ENCODE results near the gene SP9. TPM values are rescaled to one million over a fixed set of nuclear protein-coding genes. Genes with fewer than 3 reads are reported as not detected.

Gene SP9
- total and polyA plus RNA-seq, 9 of the 15 experiments (the other 6 are each of a cell fraction or from before 2014, with no cell fraction given): 0.04 to 0.23 (median 0.11) TPM; not detected in 3

DNA sequence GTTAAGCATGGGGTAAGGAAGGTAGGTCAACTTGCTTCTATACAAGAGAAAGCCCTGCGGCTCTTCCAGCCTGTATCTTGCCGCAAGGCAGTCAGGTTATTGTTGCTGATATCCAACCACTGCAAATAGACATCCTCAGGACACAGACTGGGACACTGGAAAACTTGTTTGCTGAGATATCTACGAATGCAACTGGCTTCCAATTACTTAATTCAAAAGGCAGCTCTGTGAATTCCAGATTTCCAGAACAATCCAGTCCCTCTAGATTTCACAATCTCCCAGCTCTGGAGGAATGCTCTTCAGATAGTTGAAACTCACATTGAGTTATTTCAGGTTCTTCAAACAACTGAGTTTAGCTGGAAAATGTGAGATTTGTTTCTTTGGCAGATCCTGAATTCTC is 34.6 kb upstream of the SP9 start:
- FAIRE-seq (no peak), DNase-seq (ENCODE audit: extremely low read depth in 1 of 4, low spot score in 3 of 4) (no peak), ATAC-seq (peak; percentile 46; the same call in 1 of the 3 replicates)
- Histone ChIP-seq H3K27ac (ENCODE audit: extremely low read depth, low read depth, low read length) (no peak overlapping the region), H3K36me3 (ENCODE audit: control insufficient read depth, insufficient read depth, low read length) (no peaks in the 10 kb centered on the region), H3K27me3 (ENCODE audit: control insufficient read depth in 2 of 2, insufficient read depth in 2 of 2, low read length in 2 of 2) (peaks cover 17 to 50% of the 10 kb centered on the region in 2 experiments), H3K9me1 (ENCODE audit: control insufficient read depth, insufficient read depth, low read length) (no peaks in the 10 kb centered on the region), H3K4me1 (replicated peaks in 1 of 2; ENCODE audit: control insufficient read depth in 2 of 2, insufficient read depth in 2 of 2, low read length in 2 of 2) (no peaks in the 10 kb centered on the region), H3K4me3 (no peak overlapping the region), H2AFZ (ENCODE audit: low read depth, low read length) (no peak overlapping the region), H3K79me2 (ENCODE audit: control insufficient read depth, insufficient read depth, low read length) (no peaks in the 10 kb centered on the region), H3K9me3 (replicated peaks; ENCODE audit: control insufficient read depth, insufficient read depth, low read depth, low read length) (no peaks in the 10 kb centered on the region), H3K9ac (ENCODE audit: insufficient read depth in 1 of 2, low read depth in 2 of 2, low read length in 2 of 2) (no peak overlapping the region), H4K20me1 (replicated peaks; ENCODE audit: control insufficient read depth, insufficient read depth, low read length) (no peaks in the 10 kb centered on the region), H3K4me2 (ENCODE audit: insufficient read depth, low read length) (no peak overlapping the region)
- WGBS (ENCODE audit: insufficient coverage, low coverage, missing lambda C conversion rate): 3% methylated on average over 3 of the region's 3 CpGs
- BruUV-seq (replicated peaks): no TSS peak
- intact Hi-C loops (cut with micrococcal nuclease): no loop called here
- ChIA-PET CTCF (ENCODE audit: low intra/inter-chr PET ratio) (no interaction called here), POLR2A (interaction anchor here (1.4 to 1.5 kb wide), 2 partner anchors 8 to 52 kb away, joined by 3 to 9 read pairs; partner anchors contain the start of gene OLA1)
- in situ Hi-C loops (cut with MboI): no loop called here
- no peak for TF ChIP-seq CEBPB (tag; IDR thresholded peaks at IDR 0.05)
- TF ChIP-seq PRPF4 (IDR thresholded peaks at IDR 0.05; ENCODE audit: insufficient read depth, low read depth, low read length, poor library complexity, severe bottlenecking): no peak
- no peak for TF ChIP-seq DNMT1 (IDR thresholded peaks at IDR 0.05)
- TF ChIP-seq HDGF (IDR thresholded peaks at IDR 0.05): no peak
- no peak for TF ChIP-seq BACH1 (tag; IDR thresholded peaks at IDR 0.05)
- TF ChIP-seq, protein P1, sequence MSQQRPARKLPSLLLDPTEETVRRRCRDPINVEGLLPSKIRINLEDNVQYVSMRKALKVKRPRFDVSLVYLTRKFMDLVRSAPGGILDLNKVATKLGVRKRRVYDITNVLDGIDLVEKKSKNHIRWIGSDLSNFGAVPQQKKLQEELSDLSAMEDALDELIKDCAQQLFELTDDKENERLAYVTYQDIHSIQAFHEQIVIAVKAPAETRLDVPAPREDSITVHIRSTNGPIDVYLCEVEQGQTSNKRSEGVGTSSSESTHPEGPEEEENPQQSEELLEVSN (IDR thresholded peaks at IDR 0.05; ENCODE audit: borderline replicate concordance in 1 of 2, extremely low read depth in 1 of 2, insufficient read depth in 1 of 2, insufficient read length in 1 of 2, low read depth in 1 of 2, low read length in 1 of 2, poor library complexity in 1 of 2, severe bottlenecking in 1 of 2): no peak
- TF ChIP-seq, protein P2, sequence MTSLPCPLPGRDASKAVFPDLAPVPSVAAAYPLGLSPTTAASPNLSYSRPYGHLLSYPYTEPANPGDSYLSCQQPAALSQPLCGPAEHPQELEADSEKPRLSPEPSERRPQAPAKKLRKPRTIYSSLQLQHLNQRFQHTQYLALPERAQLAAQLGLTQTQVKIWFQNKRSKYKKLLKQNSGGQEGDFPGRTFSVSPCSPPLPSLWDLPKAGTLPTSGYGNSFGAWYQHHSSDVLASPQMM (CRISPR knock-in tag; IDR thresholded peaks at IDR 0.05): no peak
- no peak for TF ChIP-seq POLR2AphosphoS2 (IDR thresholded peaks at IDR 0.05; ENCODE audit: low read length)
- TF ChIP-seq, protein P3, sequence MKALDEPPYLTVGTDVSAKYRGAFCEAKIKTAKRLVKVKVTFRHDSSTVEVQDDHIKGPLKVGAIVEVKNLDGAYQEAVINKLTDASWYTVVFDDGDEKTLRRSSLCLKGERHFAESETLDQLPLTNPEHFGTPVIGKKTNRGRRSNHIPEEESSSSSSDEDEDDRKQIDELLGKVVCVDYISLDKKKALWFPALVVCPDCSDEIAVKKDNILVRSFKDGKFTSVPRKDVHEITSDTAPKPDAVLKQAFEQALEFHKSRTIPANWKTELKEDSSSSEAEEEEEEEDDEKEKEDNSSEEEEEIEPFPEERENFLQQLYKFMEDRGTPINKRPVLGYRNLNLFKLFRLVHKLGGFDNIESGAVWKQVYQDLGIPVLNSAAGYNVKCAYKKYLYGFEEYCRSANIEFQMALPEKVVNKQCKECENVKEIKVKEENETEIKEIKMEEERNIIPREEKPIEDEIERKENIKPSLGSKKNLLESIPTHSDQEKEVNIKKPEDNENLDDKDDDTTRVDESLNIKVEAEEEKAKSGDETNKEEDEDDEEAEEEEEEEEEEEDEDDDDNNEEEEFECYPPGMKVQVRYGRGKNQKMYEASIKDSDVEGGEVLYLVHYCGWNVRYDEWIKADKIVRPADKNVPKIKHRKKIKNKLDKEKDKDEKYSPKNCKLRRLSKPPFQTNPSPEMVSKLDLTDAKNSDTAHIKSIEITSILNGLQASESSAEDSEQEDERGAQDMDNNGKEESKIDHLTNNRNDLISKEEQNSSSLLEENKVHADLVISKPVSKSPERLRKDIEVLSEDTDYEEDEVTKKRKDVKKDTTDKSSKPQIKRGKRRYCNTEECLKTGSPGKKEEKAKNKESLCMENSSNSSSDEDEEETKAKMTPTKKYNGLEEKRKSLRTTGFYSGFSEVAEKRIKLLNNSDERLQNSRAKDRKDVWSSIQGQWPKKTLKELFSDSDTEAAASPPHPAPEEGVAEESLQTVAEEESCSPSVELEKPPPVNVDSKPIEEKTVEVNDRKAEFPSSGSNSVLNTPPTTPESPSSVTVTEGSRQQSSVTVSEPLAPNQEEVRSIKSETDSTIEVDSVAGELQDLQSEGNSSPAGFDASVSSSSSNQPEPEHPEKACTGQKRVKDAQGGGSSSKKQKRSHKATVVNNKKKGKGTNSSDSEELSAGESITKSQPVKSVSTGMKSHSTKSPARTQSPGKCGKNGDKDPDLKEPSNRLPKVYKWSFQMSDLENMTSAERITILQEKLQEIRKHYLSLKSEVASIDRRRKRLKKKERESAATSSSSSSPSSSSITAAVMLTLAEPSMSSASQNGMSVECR (CRISPR knock-in tag; IDR thresholded peaks at IDR 0.05): no peak
- TF ChIP-seq TCFL5 (CRISPR knock-in tag; conservative IDR thresholded peaks at IDR 0.05): no peak
- TF ChIP-seq TCF7 (IDR thresholded peaks at IDR 0.05; ENCODE audit: borderline replicate concordance): no peak
